Kidney epithelial cell (primary cell): ENCODE data around the gene PRKCB. TPM values are rescaled to one million over a fixed set of nuclear protein-coding genes. Genes with fewer than 3 reads are reported as not detected.
"Not testable (repeated sequence)": the region's sequence is repeated elsewhere in the genome, so short reads cannot be mapped to it uniquely, and the experiment has no call there.

ENCODE experiments used
- DNase-seq: peaks from one replicate; pipeline ENCODE4 v3.0.0-alpha.2; 2010; ENCODE audit warnings: low read depth
- H3K27me3 ChIP-seq: 2 replicates; pipeline ENCODE4 v1.6.0; 2011; ENCODE audit warnings: low read length; ENCODE audit not compliant: control insufficient read depth, insufficient read depth
- H3K36me3 ChIP-seq: 2 replicates; pipeline ENCODE4 v1.5.1; 2011; ENCODE audit warnings: low read length; ENCODE audit not compliant: control insufficient read depth, insufficient read depth
- H3K4me3 ChIP-seq: 2 replicates; pipeline ENCODE4 v1.5.1; 2011; ENCODE audit warnings: low read depth, mild to moderate bottlenecking, control low read depth, low read length
- total RNA-seq: library from RNA; depleted of rRNA; stranded (reverse); fragments of >200 nt; gene quantifications from 2 replicates; pipeline ENCODE4 v1.2.3, GENCODE V29; 2015
- TF ChIP-seq, protein P1 (sequence below): IDR thresholded peaks from 2 replicates; pipeline ENCODE4 v1.5.1; 2011; ENCODE audit warnings: mild to moderate bottlenecking, moderate library complexity, low read length, control low read depth, inconsistent platforms; ENCODE audit not compliant: insufficient read depth, poor library complexity, severe bottlenecking

The PRKCB gene
- total RNA-seq, 1 donor from 2014 or later: 7.1 TPM

DNA sequence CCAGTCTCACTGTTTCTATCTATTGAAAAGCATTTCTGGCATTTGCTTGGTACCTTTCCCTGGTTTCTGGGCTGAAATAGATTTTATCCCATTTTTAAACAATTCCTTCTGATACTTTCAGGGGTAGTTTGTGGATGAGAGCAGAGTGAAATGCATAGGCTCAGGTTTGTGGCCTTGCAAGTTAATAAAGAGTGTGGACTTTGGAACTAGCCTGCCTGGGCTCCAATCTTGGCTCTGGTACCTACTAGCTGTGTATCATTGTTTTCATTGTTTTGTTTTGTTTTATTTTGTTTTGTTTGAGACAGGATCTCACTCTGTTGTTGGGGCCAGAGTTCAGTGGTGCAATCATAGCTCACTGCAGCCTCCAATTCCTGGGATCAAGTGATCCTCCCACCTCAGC, 175.5 kb downstream of the PRKCB start:
- H3K4me3 ChIP-seq: no peak overlapping the region
- TF ChIP-seq, protein P1, sequence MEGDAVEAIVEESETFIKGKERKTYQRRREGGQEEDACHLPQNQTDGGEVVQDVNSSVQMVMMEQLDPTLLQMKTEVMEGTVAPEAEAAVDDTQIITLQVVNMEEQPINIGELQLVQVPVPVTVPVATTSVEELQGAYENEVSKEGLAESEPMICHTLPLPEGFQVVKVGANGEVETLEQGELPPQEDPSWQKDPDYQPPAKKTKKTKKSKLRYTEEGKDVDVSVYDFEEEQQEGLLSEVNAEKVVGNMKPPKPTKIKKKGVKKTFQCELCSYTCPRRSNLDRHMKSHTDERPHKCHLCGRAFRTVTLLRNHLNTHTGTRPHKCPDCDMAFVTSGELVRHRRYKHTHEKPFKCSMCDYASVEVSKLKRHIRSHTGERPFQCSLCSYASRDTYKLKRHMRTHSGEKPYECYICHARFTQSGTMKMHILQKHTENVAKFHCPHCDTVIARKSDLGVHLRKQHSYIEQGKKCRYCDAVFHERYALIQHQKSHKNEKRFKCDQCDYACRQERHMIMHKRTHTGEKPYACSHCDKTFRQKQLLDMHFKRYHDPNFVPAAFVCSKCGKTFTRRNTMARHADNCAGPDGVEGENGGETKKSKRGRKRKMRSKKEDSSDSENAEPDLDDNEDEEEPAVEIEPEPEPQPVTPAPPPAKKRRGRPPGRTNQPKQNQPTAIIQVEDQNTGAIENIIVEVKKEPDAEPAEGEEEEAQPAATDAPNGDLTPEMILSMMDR: no peak
- H3K36me3 ChIP-seq: no peaks in the 10 kb centered on the region
- no peak for DNase-seq
- no peaks in the 10 kb centered on the region for H3K27me3 ChIP-seq

DNA sequence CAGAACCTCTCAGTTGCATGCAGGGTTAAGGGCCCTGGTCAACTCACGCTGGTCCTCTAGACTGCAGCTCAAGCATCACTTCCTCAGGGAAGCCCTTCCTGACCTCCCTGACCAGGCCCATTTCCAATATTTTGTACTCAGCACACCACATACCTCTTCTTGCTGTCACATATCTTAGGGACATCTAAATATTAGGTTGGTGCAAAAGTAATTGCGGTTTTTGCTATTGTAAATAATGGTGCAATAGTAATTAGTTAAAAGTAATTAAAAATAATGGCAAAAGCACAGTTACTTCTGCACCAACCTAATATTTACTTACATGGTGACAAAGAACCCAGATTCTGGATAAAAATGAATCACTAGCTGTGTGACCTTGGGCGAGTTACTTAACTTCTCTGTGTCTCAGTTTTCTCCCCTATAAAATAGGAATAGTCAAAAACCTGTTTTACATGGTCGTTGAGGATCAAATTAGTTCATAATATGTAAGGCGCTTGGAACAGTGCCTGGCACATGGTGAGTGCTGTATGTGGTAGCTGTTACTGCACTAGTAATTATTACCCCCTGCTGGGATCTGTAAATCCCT, 177.4 kb downstream of the PRKCB start:
- Histone ChIP-seq H3K27me3 (no peaks in the 10 kb centered on the region), H3K4me3 (no peak overlapping the region), H3K36me3 (no peaks in the 10 kb centered on the region)
- DNase-seq: no peak
- TF ChIP-seq, protein P1: no peak

DNA sequence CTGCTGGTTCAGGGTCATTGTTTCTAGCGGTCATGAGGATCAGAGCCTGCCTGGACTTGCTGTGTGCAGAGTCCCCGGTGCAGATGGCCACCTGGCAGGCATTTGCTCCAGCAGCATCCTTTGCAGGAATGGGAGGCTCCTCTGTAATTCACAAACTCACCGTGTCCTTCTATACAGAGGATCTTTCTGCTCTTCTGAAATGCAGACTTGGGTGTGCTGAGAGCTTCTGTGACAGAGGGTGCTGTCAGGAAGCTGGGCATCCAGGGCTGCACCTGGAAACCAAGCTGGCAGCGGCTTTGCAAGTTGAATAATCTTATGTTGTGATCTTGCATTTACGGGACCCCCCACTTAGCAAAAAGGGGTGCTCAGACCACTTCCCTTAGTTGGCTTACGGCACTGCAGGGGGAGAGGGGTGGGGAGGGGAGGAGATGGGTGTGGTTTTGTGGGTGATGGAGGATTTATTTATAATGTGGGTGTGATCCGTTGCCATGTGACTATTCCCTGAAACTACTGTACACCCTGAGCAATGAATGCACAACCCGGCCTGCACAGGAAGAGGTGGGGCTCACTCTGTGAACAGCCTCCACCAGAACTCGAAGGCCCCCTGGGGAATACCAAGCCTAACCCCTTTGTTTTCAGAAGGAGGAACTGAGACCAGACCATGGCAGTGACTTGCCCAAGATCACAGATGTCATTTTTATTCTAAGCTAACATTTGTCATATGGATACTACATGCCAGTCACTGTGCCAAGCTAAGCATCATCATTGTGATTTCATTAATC, 178.3 kb downstream of the PRKCB start:
- Histone ChIP-seq H3K27me3 (no peaks in the 10 kb centered on the region), H3K36me3 (no peaks in the 10 kb centered on the region), H3K4me3 (no peak overlapping the region)
- no peak for DNase-seq
- TF ChIP-seq, protein P1: no peak

DNA sequence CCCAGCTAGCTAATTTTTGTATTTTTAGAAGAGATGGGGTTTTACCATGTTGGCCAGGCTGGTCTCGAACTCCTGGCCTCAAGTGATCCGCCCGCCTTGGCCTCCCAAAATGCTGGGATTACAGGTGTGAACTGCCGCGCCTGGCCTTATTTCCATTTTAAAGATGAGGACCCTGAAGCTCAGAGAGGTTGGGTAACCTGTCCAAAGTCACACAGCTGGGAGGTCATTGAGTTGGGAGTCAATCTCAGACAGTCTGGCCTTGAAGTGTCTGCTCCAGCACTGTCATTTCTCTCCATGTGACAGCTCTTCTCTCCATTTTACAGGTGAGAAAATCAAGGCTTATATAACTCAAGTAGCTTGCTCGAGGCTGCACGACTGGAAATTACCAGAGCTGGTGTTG, 179.2 kb downstream of the PRKCB start:
- H3K27me3 ChIP-seq, DNase-seq, H3K4me3 ChIP-seq, H3K36me3 ChIP-seq: not testable (repeated sequence)

DNA sequence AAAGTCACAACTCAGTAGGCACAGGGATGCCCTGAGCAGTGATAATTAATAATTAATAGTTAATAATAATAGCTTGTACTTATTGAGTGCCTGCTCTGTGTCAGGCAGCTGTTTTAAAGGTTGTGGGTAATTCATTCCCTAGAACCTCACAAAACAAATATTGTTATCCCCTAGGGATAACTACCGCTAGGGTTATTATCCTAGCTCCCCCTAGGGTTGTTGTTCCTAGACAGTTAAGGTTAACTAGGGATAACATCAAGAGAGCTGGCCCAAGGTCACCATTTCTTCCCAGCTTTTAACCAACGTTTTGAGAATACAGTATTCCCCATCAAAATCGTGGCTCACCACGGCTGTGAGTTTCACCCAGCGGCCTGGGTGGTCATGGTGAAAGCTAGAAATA, 180.1 kb downstream of the PRKCB start:
- Histone ChIP-seq H3K36me3 (no peaks in the 10 kb centered on the region), H3K27me3 (no peaks in the 10 kb centered on the region), H3K4me3 (no peak overlapping the region)
- TF ChIP-seq, protein P1: no peak
- no peak for DNase-seq

GRCh38 chr16:24018485-24018884, 182.7 kb downstream of the PRKCB start:
- H3K36me3 ChIP-seq: no peaks in the 10 kb centered on the region
- no peak for DNase-seq
- no peak overlapping the region for H3K4me3 ChIP-seq
- no peaks in the 10 kb centered on the region for H3K27me3 ChIP-seq
- TF ChIP-seq, protein P1: no peak
